ENCODE measurements around the gene NWD2.
"Not testable (repeated sequence)": the region's sequence is repeated elsewhere in the genome, so short reads cannot be mapped to it uniquely, and the experiment has no call there.

NWD2 gene

GRCh38 chr4:37244583-37245390 lies at the start of gene NWD2:
Gene NWD2, plus strand, starts transcription at chr4:37244743. Its CDS starts 325 bp downstream, at chr4:37245068.
- Histone ChIP-seq H3K27me3 (ENCODE audit: control insufficient read depth in 1 of 2, insufficient read depth in 2 of 2, low read length in 2 of 2) (peaks cover 12 to 27% of the 10 kb centered on the region in 2 donors), H3K9me3 (ENCODE audit: control insufficient read depth in 2 of 2, low read length in 2 of 2) (no peaks in the 10 kb centered on the region), H3K27ac (ENCODE audit: low read length) (no peak within 1 kb of the TSS), H3K4me3 (ENCODE audit: low read length in 2 of 2) (no peak within 1 kb of the TSS), H3K36me3 (ENCODE audit: control insufficient read depth in 2 of 2, insufficient read depth in 2 of 2, low read length in 2 of 2) (no peaks in the 10 kb centered on the region), H3K4me1 (ENCODE audit: control insufficient read depth, insufficient read depth, low read length) (peaks cover 3% of the 10 kb centered on the region), H3K9ac (ENCODE audit: low read length in 2 of 2) (no peak within 1 kb of the TSS)

- Histone ChIP-seq H3K36me3 (ENCODE audit: control insufficient read depth in 2 of 2, insufficient read depth in 2 of 2, low read length in 2 of 2) (no peaks in the 10 kb centered on the region), H3K27me3 (ENCODE audit: control insufficient read depth in 1 of 2, insufficient read depth in 2 of 2, low read length in 2 of 2) (no peaks in the 10 kb centered on the region), H3K9me3 (ENCODE audit: control insufficient read depth in 2 of 2, low read length in 2 of 2) (no peaks in the 10 kb centered on the region), H3K4me1 (ENCODE audit: control insufficient read depth, insufficient read depth, low read length) (no peaks in the 10 kb centered on the region), H3K9ac (ENCODE audit: low read length in 2 of 2) (no peak overlapping the region), H3K27ac (ENCODE audit: low read length) (no peak overlapping the region), H3K4me3 (ENCODE audit: low read length in 2 of 2) (no peak overlapping the region)
Observed at GRCh38 chr4:37197899-37198298, 46.6 kb upstream of the NWD2 start.

- not testable (repeated sequence) for H3K4me3 ChIP-seq (ENCODE audit: low read length in 2 of 2); H3K27ac ChIP-seq (ENCODE audit: low read length); H3K36me3 ChIP-seq (ENCODE audit: control insufficient read depth in 2 of 2, insufficient read depth in 2 of 2, low read length in 2 of 2); H3K9ac ChIP-seq (ENCODE audit: low read length in 2 of 2); H3K9me3 ChIP-seq (ENCODE audit: control insufficient read depth in 2 of 2, low read length in 2 of 2); H3K27me3 ChIP-seq (ENCODE audit: control insufficient read depth in 1 of 2, insufficient read depth in 2 of 2, low read length in 2 of 2); H3K4me1 ChIP-seq (ENCODE audit: control insufficient read depth, insufficient read depth, low read length)
Observed at GRCh38 chr4:37204740-37205139, 39.8 kb upstream of the NWD2 start.

GRCh38 chr4:37216209-37216608 lies 28.3 kb upstream of the NWD2 start:
- Histone ChIP-seq H3K9me3 (ENCODE audit: control insufficient read depth in 2 of 2, low read length in 2 of 2) (no peaks in the 10 kb centered on the region), H3K4me3 (ENCODE audit: low read length in 2 of 2) (no peak overlapping the region), H3K9ac (ENCODE audit: low read length in 2 of 2) (no peak overlapping the region), H3K4me1 (ENCODE audit: control insufficient read depth, insufficient read depth, low read length) (no peaks in the 10 kb centered on the region), H3K27me3 (ENCODE audit: control insufficient read depth in 1 of 2, insufficient read depth in 2 of 2, low read length in 2 of 2) (no peaks in the 10 kb centered on the region), H3K27ac (ENCODE audit: low read length) (no peak overlapping the region), H3K36me3 (ENCODE audit: control insufficient read depth in 2 of 2, insufficient read depth in 2 of 2, low read length in 2 of 2) (no peaks in the 10 kb centered on the region)

GRCh38 chr4:37219242-37219641 lies 25.3 kb upstream of the NWD2 start:
- no peaks in the 10 kb centered on the region for H3K36me3 ChIP-seq (ENCODE audit: control insufficient read depth in 2 of 2, insufficient read depth in 2 of 2, low read length in 2 of 2)
- H3K4me3 ChIP-seq (ENCODE audit: low read length in 2 of 2), result no peak overlapping the region
- no peak overlapping the region for H3K27ac ChIP-seq (ENCODE audit: low read length)
- no peaks in the 10 kb centered on the region for H3K27me3 ChIP-seq (ENCODE audit: control insufficient read depth in 1 of 2, insufficient read depth in 2 of 2, low read length in 2 of 2)
- no peaks in the 10 kb centered on the region for H3K9me3 ChIP-seq (ENCODE audit: control insufficient read depth in 2 of 2, low read length in 2 of 2)
- no peak overlapping the region for H3K9ac ChIP-seq (ENCODE audit: low read length in 2 of 2)
- no peaks in the 10 kb centered on the region for H3K4me1 ChIP-seq (ENCODE audit: control insufficient read depth, insufficient read depth, low read length)

GRCh38 chr4:37219990-37220389 lies 24.6 kb upstream of the NWD2 start:
- H3K27ac ChIP-seq (ENCODE audit: low read length), result no peak overlapping the region
- no peaks in the 10 kb centered on the region for H3K27me3 ChIP-seq (ENCODE audit: control insufficient read depth in 1 of 2, insufficient read depth in 2 of 2, low read length in 2 of 2)
- H3K4me3 ChIP-seq (ENCODE audit: low read length in 2 of 2), result no peak overlapping the region
- no peaks in the 10 kb centered on the region for H3K9me3 ChIP-seq (ENCODE audit: control insufficient read depth in 2 of 2, low read length in 2 of 2)
- H3K9ac ChIP-seq (ENCODE audit: low read length in 2 of 2), result no peak overlapping the region
- no peaks in the 10 kb centered on the region for H3K36me3 ChIP-seq (ENCODE audit: control insufficient read depth in 2 of 2, insufficient read depth in 2 of 2, low read length in 2 of 2)
- H3K4me1 ChIP-seq (ENCODE audit: control insufficient read depth, insufficient read depth, low read length), result no peaks in the 10 kb centered on the region

GRCh38 chr4:37220685-37221084 lies 23.9 kb upstream of the NWD2 start:
- Histone ChIP-seq H3K27ac (ENCODE audit: low read length) (no peak overlapping the region), H3K36me3 (ENCODE audit: control insufficient read depth in 2 of 2, insufficient read depth in 2 of 2, low read length in 2 of 2) (no peaks in the 10 kb centered on the region), H3K9ac (ENCODE audit: low read length in 2 of 2) (no peak overlapping the region), H3K9me3 (ENCODE audit: control insufficient read depth in 2 of 2, low read length in 2 of 2) (no peaks in the 10 kb centered on the region), H3K4me3 (ENCODE audit: low read length in 2 of 2) (no peak overlapping the region), H3K27me3 (ENCODE audit: control insufficient read depth in 1 of 2, insufficient read depth in 2 of 2, low read length in 2 of 2) (no peaks in the 10 kb centered on the region), H3K4me1 (ENCODE audit: control insufficient read depth, insufficient read depth, low read length) (no peaks in the 10 kb centered on the region)

- Histone ChIP-seq H3K9me3 (ENCODE audit: control insufficient read depth in 2 of 2, low read length in 2 of 2) (no peaks in the 10 kb centered on the region), H3K4me3 (ENCODE audit: low read length in 2 of 2) (no peak overlapping the region), H3K4me1 (ENCODE audit: control insufficient read depth, insufficient read depth, low read length) (no peaks in the 10 kb centered on the region), H3K27me3 (ENCODE audit: control insufficient read depth in 1 of 2, insufficient read depth in 2 of 2, low read length in 2 of 2) (no peaks in the 10 kb centered on the region), H3K36me3 (ENCODE audit: control insufficient read depth in 2 of 2, insufficient read depth in 2 of 2, low read length in 2 of 2) (no peaks in the 10 kb centered on the region), H3K9ac (ENCODE audit: low read length in 2 of 2) (no peak overlapping the region), H3K27ac (ENCODE audit: low read length) (no peak overlapping the region)
Observed at GRCh38 chr4:37223732-37224131, 20.8 kb upstream of the NWD2 start.

GRCh38 chr4:37224854-37225253 lies 19.7 kb upstream of the NWD2 start:
- Histone ChIP-seq H3K27ac (ENCODE audit: low read length) (no peak overlapping the region), H3K4me1 (ENCODE audit: control insufficient read depth, insufficient read depth, low read length) (no peaks in the 10 kb centered on the region), H3K9ac (ENCODE audit: low read length in 2 of 2) (no peak overlapping the region), H3K36me3 (ENCODE audit: control insufficient read depth in 2 of 2, insufficient read depth in 2 of 2, low read length in 2 of 2) (no peaks in the 10 kb centered on the region), H3K9me3 (ENCODE audit: control insufficient read depth in 2 of 2, low read length in 2 of 2) (no peaks in the 10 kb centered on the region), H3K4me3 (ENCODE audit: low read length in 2 of 2) (no peak overlapping the region), H3K27me3 (ENCODE audit: control insufficient read depth in 1 of 2, insufficient read depth in 2 of 2, low read length in 2 of 2) (no peaks in the 10 kb centered on the region)

- H3K9ac ChIP-seq (ENCODE audit: low read length in 2 of 2), result no peak overlapping the region
- H3K9me3 ChIP-seq (ENCODE audit: control insufficient read depth in 2 of 2, low read length in 2 of 2), result no peaks in the 10 kb centered on the region
- H3K36me3 ChIP-seq (ENCODE audit: control insufficient read depth in 2 of 2, insufficient read depth in 2 of 2, low read length in 2 of 2), result no peaks in the 10 kb centered on the region
- H3K27ac ChIP-seq (ENCODE audit: low read length), result no peak overlapping the region
- no peaks in the 10 kb centered on the region for H3K4me1 ChIP-seq (ENCODE audit: control insufficient read depth, insufficient read depth, low read length)
- no peak overlapping the region for H3K4me3 ChIP-seq (ENCODE audit: low read length in 2 of 2)
- no peaks in the 10 kb centered on the region for H3K27me3 ChIP-seq (ENCODE audit: control insufficient read depth in 1 of 2, insufficient read depth in 2 of 2, low read length in 2 of 2)
Observed at GRCh38 chr4:37225778-37226177, 18.8 kb upstream of the NWD2 start.

GRCh38 chr4:37232315-37232714 lies 12.2 kb upstream of the NWD2 start:
- Histone ChIP-seq H3K27ac (ENCODE audit: low read length) (no peak overlapping the region), H3K27me3 (ENCODE audit: control insufficient read depth in 1 of 2, insufficient read depth in 2 of 2, low read length in 2 of 2) (no peaks in the 10 kb centered on the region), H3K4me3 (ENCODE audit: low read length in 2 of 2) (no peak overlapping the region), H3K9me3 (ENCODE audit: control insufficient read depth in 2 of 2, low read length in 2 of 2) (no peaks in the 10 kb centered on the region), H3K9ac (ENCODE audit: low read length in 2 of 2) (no peak overlapping the region), H3K4me1 (ENCODE audit: control insufficient read depth, insufficient read depth, low read length) (no peaks in the 10 kb centered on the region), H3K36me3 (ENCODE audit: control insufficient read depth in 2 of 2, insufficient read depth in 2 of 2, low read length in 2 of 2) (no peaks in the 10 kb centered on the region)

Data from stomach smooth muscle (tissue), 2 donors.